ENCODE data around the gene GALNT3.

The GALNT3 gene

GRCh38 chr2:165793779-165794535 lies at the start of gene GALNT3:
Gene GALNT3 (minus strand): TSS chr2:165794247. CDS start chr2:165770700, 23,547 bp downstream.
- H3K4me3 ChIP-seq (ENCODE audit: control insufficient read depth, low read depth, low read length): peak within 1 kb of the TSS; percentile 57
- DNase-seq (ENCODE audit: low read depth): no peak
- TF ChIP-seq, protein P1, sequence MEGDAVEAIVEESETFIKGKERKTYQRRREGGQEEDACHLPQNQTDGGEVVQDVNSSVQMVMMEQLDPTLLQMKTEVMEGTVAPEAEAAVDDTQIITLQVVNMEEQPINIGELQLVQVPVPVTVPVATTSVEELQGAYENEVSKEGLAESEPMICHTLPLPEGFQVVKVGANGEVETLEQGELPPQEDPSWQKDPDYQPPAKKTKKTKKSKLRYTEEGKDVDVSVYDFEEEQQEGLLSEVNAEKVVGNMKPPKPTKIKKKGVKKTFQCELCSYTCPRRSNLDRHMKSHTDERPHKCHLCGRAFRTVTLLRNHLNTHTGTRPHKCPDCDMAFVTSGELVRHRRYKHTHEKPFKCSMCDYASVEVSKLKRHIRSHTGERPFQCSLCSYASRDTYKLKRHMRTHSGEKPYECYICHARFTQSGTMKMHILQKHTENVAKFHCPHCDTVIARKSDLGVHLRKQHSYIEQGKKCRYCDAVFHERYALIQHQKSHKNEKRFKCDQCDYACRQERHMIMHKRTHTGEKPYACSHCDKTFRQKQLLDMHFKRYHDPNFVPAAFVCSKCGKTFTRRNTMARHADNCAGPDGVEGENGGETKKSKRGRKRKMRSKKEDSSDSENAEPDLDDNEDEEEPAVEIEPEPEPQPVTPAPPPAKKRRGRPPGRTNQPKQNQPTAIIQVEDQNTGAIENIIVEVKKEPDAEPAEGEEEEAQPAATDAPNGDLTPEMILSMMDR (IDR thresholded peaks at IDR 0.05; ENCODE audit: control insufficient read depth, insufficient read depth, low read depth, low read length, missing control alignments): no peak

GRCh38 chr2:165843351-165843750 lies 49.3 kb upstream of the GALNT3 start:
- TF ChIP-seq, protein P1 (IDR thresholded peaks at IDR 0.05; ENCODE audit: control insufficient read depth, insufficient read depth, low read depth, low read length, missing control alignments): no peak
- H3K4me3 ChIP-seq (ENCODE audit: control insufficient read depth, low read depth, low read length): no peak overlapping the region
- DNase-seq (ENCODE audit: low read depth): no peak

DNA sequence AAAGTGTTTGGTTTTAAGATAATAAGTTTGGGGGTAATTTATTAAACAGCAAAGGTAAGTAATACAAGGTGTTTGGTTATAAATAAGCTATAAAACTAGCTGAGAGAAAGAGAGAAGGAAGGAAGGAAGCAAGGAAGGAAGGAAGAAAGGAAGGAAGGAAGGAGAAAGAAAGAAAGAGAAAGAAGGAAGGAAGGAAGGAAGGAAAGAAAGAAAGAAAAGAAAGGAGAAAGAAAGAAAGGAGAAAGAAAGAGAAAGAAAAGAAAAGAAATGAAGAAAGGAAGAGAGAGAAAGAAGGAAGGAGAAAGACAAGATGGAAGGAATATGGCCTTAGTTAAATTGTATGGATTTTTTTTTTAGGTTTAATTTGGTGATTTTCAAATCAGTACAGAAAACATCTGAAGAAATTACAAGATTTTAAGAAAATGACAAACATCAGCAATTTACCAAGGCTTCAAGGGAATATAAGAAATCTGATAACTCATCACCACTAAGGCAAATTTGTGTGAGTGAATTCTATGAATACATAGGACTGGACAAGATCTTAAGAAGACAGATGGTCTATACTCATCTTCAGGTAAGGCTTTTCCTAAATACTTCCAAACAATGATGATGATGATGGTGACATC lies 46.4 kb upstream of the GALNT3 start:
- TF ChIP-seq, protein P1 (IDR thresholded peaks at IDR 0.05; ENCODE audit: control insufficient read depth, insufficient read depth, low read depth, low read length, missing control alignments): no peak
- DNase-seq (ENCODE audit: low read depth): no peak

GRCh38 chr2:165839610-165840009 lies 45.6 kb upstream of the GALNT3 start:
- TF ChIP-seq, protein P1 (IDR thresholded peaks at IDR 0.05; ENCODE audit: control insufficient read depth, insufficient read depth, low read depth, low read length, missing control alignments): no peak
- no peak overlapping the region for H3K4me3 ChIP-seq (ENCODE audit: control insufficient read depth, low read depth, low read length)
- DNase-seq (ENCODE audit: low read depth): no peak

More for the DNA sequence above, 46.4 kb upstream of the GALNT3 start:
- no peak overlapping the region for H3K4me3 ChIP-seq (ENCODE audit: control insufficient read depth, low read depth, low read length)

DNA sequence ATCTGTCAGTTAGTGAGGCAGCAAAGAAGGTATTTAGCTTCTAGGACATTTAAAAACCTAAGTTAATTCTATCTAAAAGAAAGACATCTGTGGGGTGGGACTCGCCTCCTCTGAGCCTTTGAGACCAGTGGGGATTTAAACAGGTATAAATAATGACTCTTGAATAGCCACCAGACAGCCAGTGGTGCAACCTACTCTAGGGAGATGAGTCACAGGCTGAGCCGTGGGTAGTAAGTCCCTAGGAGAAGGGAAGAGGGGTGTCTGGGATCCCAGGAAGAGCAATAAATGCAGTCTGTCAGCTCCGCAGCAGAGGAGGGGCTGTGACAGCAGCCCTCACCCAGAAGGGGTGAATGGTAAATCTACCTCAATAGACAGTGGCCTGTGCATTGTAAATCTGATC lies 43.1 kb upstream of the GALNT3 start:
- TF ChIP-seq, protein P1 (IDR thresholded peaks at IDR 0.05; ENCODE audit: control insufficient read depth, insufficient read depth, low read depth, low read length, missing control alignments): no peak
- no peak overlapping the region for H3K4me3 ChIP-seq (ENCODE audit: control insufficient read depth, low read depth, low read length)
- DNase-seq (ENCODE audit: low read depth): peak; percentile 13

GRCh38 chr2:165835363-165835762 lies 41.3 kb upstream of the GALNT3 start:
- TF ChIP-seq, protein P1 (IDR thresholded peaks at IDR 0.05; ENCODE audit: control insufficient read depth, insufficient read depth, low read depth, low read length, missing control alignments): no peak
- H3K4me3 ChIP-seq (ENCODE audit: control insufficient read depth, low read depth, low read length): no peak overlapping the region
- no peak for DNase-seq (ENCODE audit: low read depth)
